Activated CD4-positive, alpha-beta memory T cell treated with anti-CD3 and anti-CD28 coated beads, Interleukin-2, amount 10 ng/mL, durations not matched to agents 7 days and 5 days (primary cell): ENCODE data around the gene TMIGD2. TPM values are rescaled to one million over a fixed set of nuclear protein-coding genes. Genes with fewer than 3 reads are reported as not detected.
A peak's percentile ranks its signal among the peaks of the same experiment; 100 is the strongest.
"Not testable (repeated sequence)": the region's sequence is repeated elsewhere in the genome, so short reads cannot be mapped to it uniquely, and the experiment has no call there.

Experiments used
- CTCF ChIA-PET: fragments of 350-600 bp; sonication (Branson Sonifier 250); formaldehyde crosslinking; loops from one replicate; lab custom pipeline; 2021; ENCODE audit warnings: antibody characterized with exemption, inconsistent platforms; lab: Charles Lee
- POLR2A ChIA-PET: fragments of 350-600 bp; sonication (Branson Sonifier 250); formaldehyde crosslinking; loops from one replicate; lab custom pipeline; 2021; ENCODE audit warnings: antibody characterized with exemption; lab: Charles Lee
- DNase-seq: peaks from one replicate; pipeline ENCODE4 v3.0.0-alpha.2; 2020
- H3K27ac Mint-ChIP-seq: one replicate; pipeline ENCODE4 v1.8.0; 2021; ENCODE audit warnings: mild to moderate bottlenecking, mixed read lengths
- H3K27me3 Mint-ChIP-seq: one replicate; pipeline ENCODE4 v1.8.0; 2021; ENCODE audit warnings: mixed read lengths
- H3K36me3 Mint-ChIP-seq: one replicate; pipeline ENCODE4 v1.8.0; 2021; ENCODE audit warnings: low read depth, mixed read lengths
- H3K4me1 Mint-ChIP-seq: one replicate; pipeline ENCODE4 v1.8.0; 2021; ENCODE audit warnings: mixed read lengths
- H3K4me3 Mint-ChIP-seq: one replicate; pipeline ENCODE4 v1.8.0; 2021; ENCODE audit warnings: mild to moderate bottlenecking, mixed read lengths
- H3K9me3 Mint-ChIP-seq: one replicate; pipeline ENCODE4 v1.8.0; 2021; ENCODE audit warnings: mixed read lengths
- total RNA-seq, 2 experiments: library from RNA; stranded (reverse); gene quantifications; one replicate each; pipeline ENCODE4 v1.2.3, GENCODE V29; 2021

Gene TMIGD2
- total RNA-seq, 2 experiments from 2014 or later: 2.6 to 4.0 TPM

DNA sequence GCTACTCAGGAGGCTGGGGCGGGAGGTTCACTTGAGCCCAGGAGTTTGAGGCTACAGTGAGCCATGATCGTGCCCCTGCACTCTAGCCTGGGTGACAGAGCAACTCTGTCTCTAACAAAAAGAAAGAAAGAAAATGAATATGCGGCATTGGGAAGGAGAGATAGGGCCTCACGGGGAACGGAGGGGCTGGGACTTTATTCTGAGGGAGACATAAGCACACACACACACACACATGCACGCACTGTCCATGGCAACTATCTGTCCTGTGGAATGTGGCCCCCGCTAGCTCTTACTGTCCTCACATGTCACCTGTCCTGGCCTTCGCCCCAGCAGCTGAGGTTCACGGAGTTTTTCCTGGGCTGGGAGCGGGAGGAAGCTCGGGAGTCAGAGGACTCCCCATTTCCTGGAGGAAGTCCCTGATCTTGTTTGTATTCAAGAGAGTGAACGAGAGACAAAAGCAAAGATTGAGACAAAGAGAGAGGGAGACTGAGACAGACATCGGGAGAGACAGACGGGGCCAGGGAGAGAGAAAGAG, 35.8 kb upstream of the TMIGD2 start:
- CTCF ChIA-PET: interaction anchor here (0.6 to 1.4 kb wide), 4 partner anchors 14 to 1387 kb away, joined by 3 to 9 read pairs (median 5); partner anchors contain the start of gene SH3GL1
- Mint-ChIP-seq H3K27ac (peak overlapping the region; percentile 72), H3K27me3 (no peaks in the 10 kb centered on the region), H3K9me3 (peaks cover 2% of the 10 kb centered on the region), H3K36me3 (peaks cover 8% of the 10 kb centered on the region), H3K4me3 (peak overlapping the region; percentile 79), H3K4me1 (peaks cover 26% of the 10 kb centered on the region)
- POLR2A ChIA-PET: interaction anchor here (0.6 to 2.0 kb wide), 8 partner anchors 8 to 64 kb away, joined by 3 to 4 read pairs (median 3); partner anchors contain the start of genes CHAF1A and FSD1
- no peak for DNase-seq

DNA sequence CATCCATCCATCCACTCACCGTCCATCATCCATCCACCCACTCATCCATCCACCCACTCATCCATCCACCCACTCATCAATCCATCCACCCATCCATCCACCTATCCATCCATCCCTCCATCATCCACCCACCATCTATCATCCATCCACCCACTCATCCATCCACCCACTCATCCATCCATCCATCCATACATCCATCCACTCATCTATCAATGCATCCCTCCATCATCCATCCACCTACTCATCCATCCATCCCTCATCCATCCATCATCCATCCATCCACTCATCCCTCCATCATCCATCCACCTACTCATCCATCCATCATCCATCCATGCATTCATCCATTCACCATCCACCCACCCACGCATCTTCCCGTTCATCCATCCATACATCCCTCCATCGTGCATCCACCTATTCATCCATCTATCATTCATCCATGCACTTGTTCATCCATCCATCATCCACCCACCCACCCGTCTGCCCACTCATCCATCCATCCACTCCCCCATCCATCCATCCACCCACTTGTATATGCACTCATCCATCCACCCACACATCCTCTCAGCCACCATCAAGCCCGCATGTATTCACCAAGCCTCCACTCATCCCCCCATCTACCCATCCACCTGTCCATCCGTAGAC, 32.9 kb upstream of the TMIGD2 start:
- H3K4me3 Mint-ChIP-seq: no peak overlapping the region
- peaks cover 18% of the 10 kb centered on the region for H3K4me1 Mint-ChIP-seq
- no peak for DNase-seq
- CTCF ChIA-PET: no interaction called here
- POLR2A ChIA-PET: no interaction called here
- H3K36me3 Mint-ChIP-seq: peaks cover 8% of the 10 kb centered on the region
- no peaks in the 10 kb centered on the region for H3K27me3 Mint-ChIP-seq
- peaks cover 2% of the 10 kb centered on the region for H3K9me3 Mint-ChIP-seq
- H3K27ac Mint-ChIP-seq: no peak overlapping the region

DNA sequence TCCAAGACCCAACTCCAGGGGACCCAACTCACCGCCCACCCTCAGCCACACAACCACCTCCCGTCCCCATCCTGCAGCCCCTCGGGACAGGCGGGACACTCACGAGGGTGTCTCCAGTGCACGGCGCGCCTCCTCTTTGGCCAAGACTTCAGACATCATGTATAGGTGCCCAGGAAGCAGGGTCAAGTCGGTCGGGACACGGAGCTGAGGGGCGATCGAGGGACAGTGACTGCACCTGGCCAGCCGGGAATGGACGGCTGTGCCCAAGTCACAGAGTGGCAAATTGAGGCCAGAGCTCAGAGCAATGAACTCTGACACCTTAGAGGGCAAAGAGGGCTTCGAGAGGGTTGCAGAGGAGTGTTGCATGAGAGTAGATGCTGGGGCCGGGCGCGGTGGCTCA, 27.7 kb upstream of the TMIGD2 start:
- ChIA-PET CTCF (no interaction called here), POLR2A (interaction anchor here (1.3 kb wide), 1 partner anchor 8 kb away, joined by 3 read pairs; no protein-coding TSS in a partner anchor)
- H3K36me3 Mint-ChIP-seq: peaks cover 5% of the 10 kb centered on the region
- H3K9me3 Mint-ChIP-seq: no peaks in the 10 kb centered on the region
- peaks cover 9% of the 10 kb centered on the region for H3K27me3 Mint-ChIP-seq
- peaks cover 28% of the 10 kb centered on the region for H3K4me1 Mint-ChIP-seq
- H3K27ac Mint-ChIP-seq: no peak overlapping the region
- H3K4me3 Mint-ChIP-seq: peak overlapping the region; percentile 27
- no peak for DNase-seq

DNA sequence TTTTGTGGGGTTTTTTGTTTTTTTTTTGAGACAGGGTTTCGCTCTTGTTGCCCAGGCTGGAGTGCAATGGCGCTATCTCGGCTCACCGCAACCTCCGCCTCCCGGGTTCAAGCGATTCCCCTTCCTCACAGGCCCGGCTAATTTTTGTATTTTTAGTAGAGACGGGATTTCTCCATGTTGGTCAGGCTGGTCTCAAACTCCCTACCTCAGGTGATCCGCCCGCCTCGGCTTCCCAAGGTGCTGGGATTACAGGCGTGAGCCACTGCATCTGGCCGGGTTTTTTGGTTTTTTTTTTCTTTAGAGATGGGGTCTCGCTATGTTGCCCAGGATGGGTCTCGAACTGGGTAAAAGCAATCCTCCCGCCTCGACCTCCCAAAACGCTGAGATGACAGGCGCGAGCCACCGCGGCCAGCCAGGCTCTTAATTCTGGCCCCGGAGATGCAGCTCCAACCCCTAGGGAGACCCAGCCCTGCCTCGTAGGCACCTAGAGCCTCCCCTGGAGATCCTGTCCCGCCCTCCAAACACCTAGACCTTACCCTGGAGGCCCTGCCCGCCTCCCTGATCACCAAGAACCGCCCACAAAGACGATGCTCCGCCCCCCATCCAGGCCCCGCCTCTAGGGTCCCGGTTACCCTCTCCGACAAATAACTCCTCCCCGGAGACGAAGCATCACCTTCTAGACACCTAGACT, 26.9 kb upstream of the TMIGD2 start:
- not testable (repeated sequence) for H3K36me3 Mint-ChIP-seq, H3K9me3 Mint-ChIP-seq, H3K27me3 Mint-ChIP-seq
- Mint-ChIP-seq H3K4me1 (peaks cover 28% of the 10 kb centered on the region), H3K4me3 (peak overlapping the region; percentile 74), H3K27ac (peak overlapping the region; percentile 71)
- peak; percentile 34 for DNase-seq
- CTCF ChIA-PET: interaction anchor here (1.2 kb wide), 1 partner anchor 13 kb away, joined by 7 read pairs; no protein-coding TSS in a partner anchor
- POLR2A ChIA-PET: interaction anchor here (1.3 to 1.9 kb wide), 2 partner anchors 9 to 14 kb away, joined by 3 to 15 read pairs; partner anchors contain the start of gene MPND

DNA sequence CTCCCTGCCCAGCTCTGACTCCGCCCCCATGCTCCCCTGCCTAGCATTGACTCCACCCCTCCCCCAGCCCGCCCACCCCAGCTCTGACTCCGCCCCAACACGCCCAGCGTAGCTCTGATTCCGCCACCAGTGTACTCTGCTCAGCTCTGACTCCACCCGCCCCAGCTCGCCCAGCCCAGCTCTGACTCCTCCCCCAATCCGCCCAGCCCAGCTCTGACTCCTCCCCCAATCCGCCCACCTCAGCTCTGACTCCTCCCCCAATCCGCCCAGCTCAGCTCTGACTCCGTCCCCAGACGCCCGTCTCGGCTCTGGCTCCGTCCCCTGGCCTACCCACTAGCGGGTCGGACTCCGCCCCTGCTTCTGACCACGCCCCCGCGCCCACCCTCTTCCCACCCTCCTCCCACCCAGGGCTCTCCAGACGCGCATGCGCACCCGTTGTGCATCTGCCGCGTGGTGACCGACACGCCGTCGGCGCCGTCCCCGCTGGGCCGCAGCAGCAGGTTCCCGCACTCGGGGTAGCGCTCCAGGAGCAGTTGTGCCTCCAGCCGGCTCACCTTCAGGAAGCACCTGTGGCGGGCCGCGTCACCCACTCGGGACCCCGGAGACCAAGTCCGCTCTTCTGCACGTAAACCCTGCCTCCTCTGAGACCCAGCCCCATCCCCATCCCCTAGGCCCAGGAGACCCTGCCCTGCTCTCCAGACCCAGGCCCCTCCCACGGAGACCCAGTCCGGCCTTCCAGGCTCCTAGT, 26.2 kb upstream of the TMIGD2 start:
- H3K9me3 Mint-ChIP-seq: no peaks in the 10 kb centered on the region
- peaks cover 9% of the 10 kb centered on the region for H3K27me3 Mint-ChIP-seq
- H3K4me1 Mint-ChIP-seq: peaks cover 28% of the 10 kb centered on the region
- no peaks in the 10 kb centered on the region for H3K36me3 Mint-ChIP-seq
- peak; percentile 95 for DNase-seq
- H3K4me3 Mint-ChIP-seq: peak overlapping the region; percentile 74
- CTCF ChIA-PET: interaction anchor here (0.5 to 1.2 kb wide), 8 partner anchors 14 to 143 kb away, joined by 3 to 7 read pairs (median 4); partner anchors contain the start of genes MPND and SH3GL1
- peak overlapping the region; percentile 71 for H3K27ac Mint-ChIP-seq
- POLR2A ChIA-PET: interaction anchor here (0.7 to 1.9 kb wide), 3 partner anchors 10 to 24 kb away, joined by 3 to 15 read pairs (median 3); partner anchors contain the start of genes MPND and STAP2

DNA sequence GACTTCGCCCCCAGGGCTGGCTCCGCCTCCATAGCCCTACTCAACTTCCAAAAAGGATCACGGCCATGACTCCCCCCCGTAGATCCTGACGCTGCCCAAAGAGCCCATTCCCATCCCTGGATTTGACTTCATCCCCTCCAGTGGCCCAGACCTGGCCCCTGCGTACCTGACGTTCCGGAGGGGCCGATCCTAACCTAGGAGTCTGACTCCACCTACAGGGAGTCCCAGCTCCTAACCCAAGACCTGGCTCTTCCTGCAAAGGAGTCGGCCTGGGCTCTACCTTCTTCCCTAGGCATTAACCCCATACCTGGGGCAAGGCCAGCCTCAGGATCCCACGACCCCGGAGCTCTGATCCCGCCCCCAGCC, 25.7 kb upstream of the TMIGD2 start:
- peak overlapping the region; percentile 74 for H3K4me3 Mint-ChIP-seq
- no peaks in the 10 kb centered on the region for H3K36me3 Mint-ChIP-seq
- peaks cover 9% of the 10 kb centered on the region for H3K27me3 Mint-ChIP-seq
- H3K4me1 Mint-ChIP-seq: peaks cover 28% of the 10 kb centered on the region
- ChIA-PET POLR2A (interaction anchor here (0.7 to 1.9 kb wide), 3 partner anchors 10 to 24 kb away, joined by 3 to 15 read pairs (median 3); partner anchors contain the start of genes MPND and STAP2), CTCF (interaction anchor here (0.5 to 1.2 kb wide), 9 partner anchors 15 to 224 kb away, joined by 3 to 7 read pairs (median 4); partner anchors contain the start of genes MPND and SH3GL1)
- H3K27ac Mint-ChIP-seq: peak overlapping the region; percentile 62
- DNase-seq: no peak
- H3K9me3 Mint-ChIP-seq: no peaks in the 10 kb centered on the region

DNA sequence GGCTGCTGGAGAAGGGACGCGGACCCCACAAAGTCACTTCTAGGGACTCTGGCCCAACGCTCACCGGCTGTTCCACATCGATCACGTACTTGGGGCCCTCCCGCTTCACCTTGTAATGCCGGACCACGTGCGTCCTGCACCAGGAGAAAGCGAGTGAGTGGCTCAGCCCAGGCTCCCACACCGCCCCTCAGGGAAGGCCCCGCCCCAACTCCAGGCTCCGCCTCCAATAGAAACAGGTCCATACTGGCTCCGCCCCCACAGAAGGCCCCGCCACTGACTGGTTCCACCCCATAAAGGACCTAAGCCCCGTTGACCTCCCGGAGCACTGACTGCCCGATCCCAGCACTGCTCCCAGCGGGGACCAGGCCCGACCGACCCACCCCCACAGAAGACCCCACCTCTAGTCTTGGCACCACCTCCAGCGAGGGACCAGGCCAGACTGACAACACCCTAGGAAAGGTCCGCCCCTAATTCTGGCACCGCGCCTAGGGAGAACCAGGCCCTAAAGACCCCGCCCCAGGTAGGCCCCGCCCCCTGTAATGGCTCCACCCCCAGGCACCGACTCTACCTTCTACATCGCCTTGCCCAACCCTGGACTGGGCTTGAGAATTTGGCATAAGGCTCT, 25.2 kb upstream of the TMIGD2 start:
- ChIA-PET CTCF (interaction anchor here (0.5 to 1.2 kb wide), 7 partner anchors 15 to 224 kb away, joined by 3 to 7 read pairs (median 4); partner anchors contain the start of genes MPND and SH3GL1), POLR2A (interaction anchor here (1.9 kb wide), 1 partner anchor 15 kb away, joined by 15 read pairs; the partner anchor contains the start of gene MPND)
- peak overlapping the region; percentile 74 for H3K4me3 Mint-ChIP-seq
- H3K27ac Mint-ChIP-seq: peak overlapping the region; percentile 62
- no peaks in the 10 kb centered on the region for H3K9me3 Mint-ChIP-seq
- peaks cover 28% of the 10 kb centered on the region for H3K4me1 Mint-ChIP-seq
- H3K27me3 Mint-ChIP-seq: peaks cover 9% of the 10 kb centered on the region
- no peaks in the 10 kb centered on the region for H3K36me3 Mint-ChIP-seq
- DNase-seq: peak; percentile 80

DNA sequence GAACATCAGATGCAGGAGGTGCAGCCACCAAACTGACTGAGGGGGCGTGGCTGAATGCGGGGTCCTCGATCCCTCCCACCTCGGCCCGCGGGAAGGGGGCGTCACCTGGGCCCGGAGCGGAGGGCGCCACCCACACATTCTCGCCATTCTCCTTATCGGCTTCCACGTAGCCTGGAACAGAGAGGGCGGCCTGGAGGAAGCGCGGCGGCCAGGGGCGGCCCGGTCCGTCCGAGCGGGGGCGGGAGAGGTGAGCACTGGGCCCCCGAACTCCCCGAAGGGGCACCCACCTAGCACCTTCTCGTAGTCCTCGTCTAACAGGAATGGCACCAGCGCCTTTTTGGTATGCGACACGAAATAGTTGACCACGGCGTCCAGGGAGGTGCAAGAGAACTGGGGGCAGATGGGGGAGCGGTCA, 24.7 kb upstream of the TMIGD2 start:
- DNase-seq: no peak
- no peak overlapping the region for H3K27ac Mint-ChIP-seq
- CTCF ChIA-PET: no interaction called here
- H3K36me3 Mint-ChIP-seq: no peaks in the 10 kb centered on the region
- H3K9me3 Mint-ChIP-seq: no peaks in the 10 kb centered on the region
- peaks cover 28% of the 10 kb centered on the region for H3K4me1 Mint-ChIP-seq
- H3K27me3 Mint-ChIP-seq: peaks cover 9% of the 10 kb centered on the region
- H3K4me3 Mint-ChIP-seq: peak overlapping the region; percentile 74
- POLR2A ChIA-PET: no interaction called here

DNA sequence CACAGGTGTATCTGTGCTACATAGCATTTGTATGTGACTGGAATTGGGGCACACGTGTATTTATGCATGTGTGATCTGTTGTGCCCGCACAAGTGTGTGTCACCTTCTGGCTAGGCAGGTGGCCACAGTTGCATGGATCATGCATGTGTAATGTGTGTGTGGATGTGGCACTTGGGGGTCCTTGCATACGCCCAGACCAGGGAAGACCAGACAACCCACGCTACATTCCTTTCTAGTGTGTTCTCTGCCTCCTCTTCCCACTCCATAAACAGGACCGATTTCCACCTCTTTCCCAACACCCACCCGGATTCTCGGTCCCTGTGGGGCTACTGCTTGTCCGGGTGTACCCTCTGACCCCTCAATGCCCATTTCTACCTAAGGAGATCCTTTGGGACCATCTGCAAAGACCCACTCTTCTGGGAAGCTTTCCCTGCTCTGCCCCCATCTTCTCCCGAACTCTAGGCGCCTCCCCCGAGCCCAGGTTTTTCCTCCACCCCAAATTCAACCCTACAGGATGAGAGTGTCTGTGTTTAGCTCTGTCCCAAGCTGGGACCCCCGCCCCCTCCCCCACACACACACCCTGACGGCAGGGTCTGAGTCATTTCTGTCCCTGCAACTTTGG, 24.1 kb upstream of the TMIGD2 start:
- H3K27ac Mint-ChIP-seq: no peak overlapping the region

DNA sequence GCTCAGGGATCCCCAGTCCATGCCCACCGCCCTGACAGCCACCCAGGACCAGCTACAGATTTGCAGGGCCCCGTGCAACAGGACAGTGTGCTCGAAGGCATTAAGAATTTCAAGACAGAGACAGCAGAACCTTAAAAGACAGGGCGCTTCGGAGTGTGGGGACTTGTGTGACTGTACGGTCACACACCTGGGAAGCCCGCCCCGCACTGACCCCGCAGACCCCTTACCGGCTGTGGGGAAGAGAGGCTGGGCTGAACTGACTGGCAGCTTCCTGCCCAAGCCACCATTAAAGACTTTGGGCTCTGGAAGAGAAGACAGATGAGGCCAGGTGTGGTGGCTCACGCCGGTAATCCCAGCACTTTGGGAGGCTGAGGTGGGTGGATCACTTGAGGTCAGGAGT, 22.0 kb upstream of the TMIGD2 start:
- H3K27me3 Mint-ChIP-seq: peaks cover 9% of the 10 kb centered on the region
- H3K9me3 Mint-ChIP-seq: peaks cover 13% of the 10 kb centered on the region
- no peak for DNase-seq
- no peak overlapping the region for H3K27ac Mint-ChIP-seq
- ChIA-PET CTCF (interaction anchor here (0.6 to 1.6 kb wide), 4 partner anchors 9 to 302 kb away, joined by 3 to 5 read pairs (median 4); no protein-coding TSS in a partner anchor), POLR2A (interaction anchor here (0.8 to 1.2 kb wide), 3 partner anchors 13 to 20 kb away, joined by 3 to 4 read pairs (median 3); partner anchors contain the start of genes MPND and STAP2)
- peaks cover 25% of the 10 kb centered on the region for H3K4me1 Mint-ChIP-seq
- peaks cover 7% of the 10 kb centered on the region for H3K36me3 Mint-ChIP-seq
- no peak overlapping the region for H3K4me3 Mint-ChIP-seq

More for the DNA sequence above, 24.1 kb upstream of the TMIGD2 start:
- POLR2A ChIA-PET: no interaction called here
- CTCF ChIA-PET: no interaction called here
- H3K4me3 Mint-ChIP-seq: peak overlapping the region; percentile 13
- H3K36me3 Mint-ChIP-seq: no peaks in the 10 kb centered on the region
- H3K4me1 Mint-ChIP-seq: peaks cover 28% of the 10 kb centered on the region
- no peaks in the 10 kb centered on the region for H3K9me3 Mint-ChIP-seq
- no peak for DNase-seq
- peaks cover 9% of the 10 kb centered on the region for H3K27me3 Mint-ChIP-seq

DNA sequence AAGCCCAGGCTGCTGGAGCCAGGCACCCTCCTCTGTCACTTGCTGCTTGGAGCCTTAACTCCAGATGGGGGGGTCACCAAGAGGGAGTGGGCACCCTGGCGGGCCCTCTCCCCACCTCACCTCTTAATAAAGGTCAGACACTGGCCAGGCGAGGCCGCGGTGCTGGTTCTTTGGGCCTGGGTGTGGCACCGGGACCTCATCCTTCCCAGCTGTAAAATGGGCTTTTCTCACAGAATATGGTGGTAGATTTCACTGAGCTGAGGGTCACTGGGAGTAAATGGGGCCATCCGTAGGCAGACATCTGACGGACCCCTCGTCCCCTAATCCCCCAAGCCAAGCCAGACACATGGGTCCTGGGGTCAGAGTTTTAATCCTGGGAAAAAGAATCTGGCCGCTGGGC, 21.5 kb upstream of the TMIGD2 start:
- POLR2A ChIA-PET: interaction anchor here (0.8 to 1.2 kb wide), 3 partner anchors 14 to 20 kb away, joined by 3 to 4 read pairs (median 3); partner anchors contain the start of genes MPND and STAP2
- Mint-ChIP-seq H3K4me3 (no peak overlapping the region), H3K27ac (no peak overlapping the region), H3K27me3 (peaks cover 9% of the 10 kb centered on the region), H3K9me3 (peaks cover 18% of the 10 kb centered on the region), H3K36me3 (peaks cover 10% of the 10 kb centered on the region), H3K4me1 (peaks cover 23% of the 10 kb centered on the region)
- no peak for DNase-seq
- CTCF ChIA-PET: interaction anchor here (0.6 kb wide), 1 partner anchor 302 kb away, joined by 5 read pairs; no protein-coding TSS in a partner anchor
